Stimulated activated effector memory CD8-positive, alpha-beta T cell treated with anti-CD3 and anti-CD28 coated beads, Interleukin-12 subunit alpha, Interleukin-12 subunit beta, amount 100 ng/mL, for 72 hours (primary cell): ENCODE measurements around the gene ZNF584.

Experiments
- ATAC-seq: fragments of 150-1000 bp; cut with Tn5 transposase; 2 replicates; pipeline ENCODE4 v1.10.0; 2021
- DNase-seq, 2 donors: peaks; one replicate each; pipeline ENCODE4 v3.0.0; 2021 to 2022; ENCODE audit warnings: low spot score in 2 of 2
- H3K27ac Mint-ChIP-seq: one replicate; pipeline ENCODE4 v1.8.0; 2022; ENCODE audit warnings: mild to moderate bottlenecking, mixed read lengths
- H3K36me3 Mint-ChIP-seq: one replicate; pipeline ENCODE4 v1.8.0; 2022; ENCODE audit warnings: mild to moderate bottlenecking, mixed read lengths
- H3K4me1 Mint-ChIP-seq: one replicate; pipeline ENCODE4 v1.8.0; 2022; ENCODE audit warnings: mixed read lengths
- H3K4me3 Mint-ChIP-seq: one replicate; pipeline ENCODE4 v1.8.0; 2022; ENCODE audit warnings: mild to moderate bottlenecking, mixed read lengths
- H3K9me3 Mint-ChIP-seq: one replicate; pipeline ENCODE4 v1.8.0; 2022; ENCODE audit warnings: mixed read lengths

Gene ZNF584

GRCh38 chr19:58380662-58381459 lies 27.6 kb upstream of the ZNF584 start, which contains the start of gene ZNF837:
Gene ZNF837, minus strand, starts transcription at chr19:58381030. Its CDS starts 11,698 bp downstream, at chr19:58369332.
- DNase-seq = peak; percentile 93 to 98
- Mint-ChIP-seq H3K36me3 (peaks cover 22% of the 10 kb centered on the region), H3K4me3 (peak within 1 kb of the TSS; percentile 85), H3K4me1 (peaks cover 32% of the 10 kb centered on the region), H3K9me3 (no peaks in the 10 kb centered on the region), H3K27ac (peak within 1 kb of the TSS; percentile 93)
- ATAC-seq = peak; percentile 91

GRCh38 chr19:58381460-58382212 lies 26.8 kb upstream of the ZNF584 start:
- ATAC-seq (no peak), DNase-seq (no peak)
- H3K4me3 Mint-ChIP-seq = peak overlapping the region; percentile 85
- H3K9me3 Mint-ChIP-seq = no peaks in the 10 kb centered on the region
- H3K36me3 Mint-ChIP-seq = peaks cover 30% of the 10 kb centered on the region
- H3K4me1 Mint-ChIP-seq = peaks cover 36% of the 10 kb centered on the region
- H3K27ac Mint-ChIP-seq = peak overlapping the region; percentile 93

GRCh38 chr19:58382997-58383603 lies 25.3 kb upstream of the ZNF584 start:
- H3K4me3 Mint-ChIP-seq = peak overlapping the region; percentile 85

GRCh38 chr19:58385313-58385890 lies 23.0 kb upstream of the ZNF584 start:
- peak overlapping the region; percentile 92 for H3K4me3 Mint-ChIP-seq
- peak overlapping the region; percentile 96 for H3K27ac Mint-ChIP-seq
- no peaks in the 10 kb centered on the region for H3K9me3 Mint-ChIP-seq
- peaks cover 47% of the 10 kb centered on the region for H3K4me1 Mint-ChIP-seq
- DNase-seq (peak in 1 of 2 donors; percentile 62), ATAC-seq (no peak)
- peaks cover 60% of the 10 kb centered on the region for H3K36me3 Mint-ChIP-seq

More at GRCh38 chr19:58382997-58383603, 25.3 kb upstream of the ZNF584 start:
- Mint-ChIP-seq H3K36me3 (peaks cover 44% of the 10 kb centered on the region), H3K9me3 (no peaks in the 10 kb centered on the region), H3K27ac (no peak overlapping the region), H3K4me1 (peaks cover 45% of the 10 kb centered on the region)
- DNase-seq = no peak
- no peak for ATAC-seq

GRCh38 chr19:58385891-58386575 lies 22.4 kb upstream of the ZNF584 start:
- peak overlapping the region; percentile 96 for H3K27ac Mint-ChIP-seq
- H3K36me3 Mint-ChIP-seq = peaks cover 60% of the 10 kb centered on the region
- DNase-seq (no peak), ATAC-seq (no peak)
- H3K4me3 Mint-ChIP-seq = peak overlapping the region; percentile 92
- no peaks in the 10 kb centered on the region for H3K9me3 Mint-ChIP-seq
- H3K4me1 Mint-ChIP-seq = peaks cover 44% of the 10 kb centered on the region

- Mint-ChIP-seq H3K4me3 (peak within 1 kb of the TSS; percentile 92), H3K27ac (peak within 1 kb of the TSS; percentile 96), H3K4me1 (peaks cover 39% of the 10 kb centered on the region), H3K9me3 (no peaks in the 10 kb centered on the region), H3K36me3 (peaks cover 63% of the 10 kb centered on the region)
- ATAC-seq (peak; percentile 96), DNase-seq (peak; percentile 81 to 96)
Observed at GRCh38 chr19:58386576-58387337, 21.7 kb upstream of the ZNF584 start, which contains the start of gene RPS5. Gene RPS5, plus strand, starts transcription at chr19:58387269. Its CDS starts 869 bp downstream, at chr19:58388138.

- Mint-ChIP-seq H3K36me3 (peaks cover 71% of the 10 kb centered on the region), H3K27ac (peak overlapping the region; percentile 96), H3K4me1 (peaks cover 33% of the 10 kb centered on the region), H3K9me3 (no peaks in the 10 kb centered on the region), H3K4me3 (peak overlapping the region; percentile 92)
- DNase-seq (no peak), ATAC-seq (no peak)
Observed at GRCh38 chr19:58387338-58388174, 20.9 kb upstream of the ZNF584 start.

- DNase-seq (no peak), ATAC-seq (no peak)
- no peaks in the 10 kb centered on the region for H3K9me3 Mint-ChIP-seq
- H3K36me3 Mint-ChIP-seq = peaks cover 77% of the 10 kb centered on the region
- peak overlapping the region; percentile 92 for H3K4me3 Mint-ChIP-seq
- H3K27ac Mint-ChIP-seq = peak overlapping the region; percentile 96
- peaks cover 38% of the 10 kb centered on the region for H3K4me1 Mint-ChIP-seq
Observed at GRCh38 chr19:58388175-58388526, 20.3 kb upstream of the ZNF584 start.

GRCh38 chr19:58392945-58393724 lies 15.3 kb upstream of the ZNF584 start:
- Mint-ChIP-seq H3K4me1 (peaks cover 34% of the 10 kb centered on the region), H3K27ac (no peak overlapping the region)
- ATAC-seq = no peak

GRCh38 chr19:58393725-58394033 lies 14.8 kb upstream of the ZNF584 start:
- DNase-seq = no peak
- Mint-ChIP-seq H3K4me1 (peaks cover 29% of the 10 kb centered on the region), H3K4me3 (no peak overlapping the region), H3K36me3 (peaks cover 82% of the 10 kb centered on the region), H3K27ac (no peak overlapping the region), H3K9me3 (no peaks in the 10 kb centered on the region)
- no peak for ATAC-seq

More at GRCh38 chr19:58392945-58393724, 15.3 kb upstream of the ZNF584 start:
- H3K4me3 Mint-ChIP-seq = no peak overlapping the region
- no peak for DNase-seq
- H3K36me3 Mint-ChIP-seq = peaks cover 87% of the 10 kb centered on the region
- H3K9me3 Mint-ChIP-seq = no peaks in the 10 kb centered on the region

GRCh38 chr19:58394821-58395219 lies 13.6 kb upstream of the ZNF584 start:
- Mint-ChIP-seq H3K9me3 (no peaks in the 10 kb centered on the region), H3K4me3 (no peak overlapping the region), H3K4me1 (peaks cover 21% of the 10 kb centered on the region), H3K36me3 (peaks cover 71% of the 10 kb centered on the region), H3K27ac (no peak overlapping the region)
- ATAC-seq (peak; percentile 3), DNase-seq (no peak)

GRCh38 chr19:58395220-58395978 lies 13.1 kb upstream of the ZNF584 start, which contains the start of gene RNF225:
Gene RNF225, plus strand, starts transcription at chr19:58395656. Its CDS starts 434 bp downstream, at chr19:58396090.
- no peaks in the 10 kb centered on the region for H3K9me3 Mint-ChIP-seq
- ATAC-seq = peak; percentile 14
- H3K4me1 Mint-ChIP-seq = peaks cover 25% of the 10 kb centered on the region
- no peak within 1 kb of the TSS for H3K27ac Mint-ChIP-seq
- peaks cover 65% of the 10 kb centered on the region for H3K36me3 Mint-ChIP-seq
- DNase-seq = no peak
- H3K4me3 Mint-ChIP-seq = no peak within 1 kb of the TSS
